ENCODE data around the gene RNF149. TPM values are rescaled to one million over a fixed set of nuclear protein-coding genes. Genes with fewer than 3 reads are reported as not detected.

RNF149 gene
- total RNA-seq, 1 experiment from 2014 or later: 69.0 TPM

- no peak for DNase-seq
- Mint-ChIP-seq H3K9me3 (ENCODE audit: low read depth, unreplicated experiment) (no peaks in the 10 kb centered on the region), H3K27me3 (ENCODE audit: unreplicated experiment) (no peaks in the 10 kb centered on the region), H3K4me1 (ENCODE audit: low read depth, unreplicated experiment) (peaks cover 31% of the 10 kb centered on the region), H3K4me3 (ENCODE audit: low read depth, unreplicated experiment) (no peak overlapping the region), H3K36me3 (ENCODE audit: insufficient read depth, unreplicated experiment) (peaks cover 4% of the 10 kb centered on the region), H3K27ac (ENCODE audit: unreplicated experiment) (no peak overlapping the region)
- TF ChIP-seq, protein P1, sequence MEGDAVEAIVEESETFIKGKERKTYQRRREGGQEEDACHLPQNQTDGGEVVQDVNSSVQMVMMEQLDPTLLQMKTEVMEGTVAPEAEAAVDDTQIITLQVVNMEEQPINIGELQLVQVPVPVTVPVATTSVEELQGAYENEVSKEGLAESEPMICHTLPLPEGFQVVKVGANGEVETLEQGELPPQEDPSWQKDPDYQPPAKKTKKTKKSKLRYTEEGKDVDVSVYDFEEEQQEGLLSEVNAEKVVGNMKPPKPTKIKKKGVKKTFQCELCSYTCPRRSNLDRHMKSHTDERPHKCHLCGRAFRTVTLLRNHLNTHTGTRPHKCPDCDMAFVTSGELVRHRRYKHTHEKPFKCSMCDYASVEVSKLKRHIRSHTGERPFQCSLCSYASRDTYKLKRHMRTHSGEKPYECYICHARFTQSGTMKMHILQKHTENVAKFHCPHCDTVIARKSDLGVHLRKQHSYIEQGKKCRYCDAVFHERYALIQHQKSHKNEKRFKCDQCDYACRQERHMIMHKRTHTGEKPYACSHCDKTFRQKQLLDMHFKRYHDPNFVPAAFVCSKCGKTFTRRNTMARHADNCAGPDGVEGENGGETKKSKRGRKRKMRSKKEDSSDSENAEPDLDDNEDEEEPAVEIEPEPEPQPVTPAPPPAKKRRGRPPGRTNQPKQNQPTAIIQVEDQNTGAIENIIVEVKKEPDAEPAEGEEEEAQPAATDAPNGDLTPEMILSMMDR (IDR thresholded peaks at IDR 0.05; ENCODE audit: unreplicated experiment): no peak
- intact Hi-C loops (cut with micrococcal nuclease; ENCODE audit: unreplicated experiment): loop anchor here (1.0 kb wide), 1 partner anchor 45 kb away; the partner anchor contains the start of gene CREG2
- BruUV-seq (replicated peaks): no TSS peak
- CTCF ChIA-PET: interaction anchor here (0.6 to 1.7 kb wide), 9 partner anchors 12 to 489 kb away, joined by 3 to 16 read pairs (median 3); partner anchors contain the start of gene CREG2
These were observed 34.1 kb upstream of the RNF149 start for GRCh38 chr2:101342625-101343008.

GRCh38 chr2:101341901-101342624 lies 33.6 kb upstream of the RNF149 start:
- DNase-seq: peak; percentile 84
- H3K36me3 Mint-ChIP-seq (ENCODE audit: insufficient read depth, unreplicated experiment): peaks cover 4% of the 10 kb centered on the region
- TF ChIP-seq, protein P1 (IDR thresholded peaks at IDR 0.05; ENCODE audit: unreplicated experiment): peak; percentile 74
- H3K27ac Mint-ChIP-seq (ENCODE audit: unreplicated experiment): no peak overlapping the region
- intact Hi-C loops (cut with micrococcal nuclease; ENCODE audit: unreplicated experiment): loop anchor here (1.0 to 2.0 kb wide), 2 partner anchors 45 to 491 kb away; partner anchors contain the start of gene CREG2
- no peak overlapping the region for H3K4me3 Mint-ChIP-seq (ENCODE audit: low read depth, unreplicated experiment)
- CTCF ChIA-PET: interaction anchor here (0.6 to 1.7 kb wide), 11 partner anchors 11 to 490 kb away, joined by 3 to 16 read pairs (median 3); partner anchors contain the start of gene CREG2
- BruUV-seq (replicated peaks): no TSS peak
- H3K4me1 Mint-ChIP-seq (ENCODE audit: low read depth, unreplicated experiment): peaks cover 34% of the 10 kb centered on the region
- H3K27me3 Mint-ChIP-seq (ENCODE audit: unreplicated experiment): no peaks in the 10 kb centered on the region
- H3K9me3 Mint-ChIP-seq (ENCODE audit: low read depth, unreplicated experiment): no peaks in the 10 kb centered on the region

DNA sequence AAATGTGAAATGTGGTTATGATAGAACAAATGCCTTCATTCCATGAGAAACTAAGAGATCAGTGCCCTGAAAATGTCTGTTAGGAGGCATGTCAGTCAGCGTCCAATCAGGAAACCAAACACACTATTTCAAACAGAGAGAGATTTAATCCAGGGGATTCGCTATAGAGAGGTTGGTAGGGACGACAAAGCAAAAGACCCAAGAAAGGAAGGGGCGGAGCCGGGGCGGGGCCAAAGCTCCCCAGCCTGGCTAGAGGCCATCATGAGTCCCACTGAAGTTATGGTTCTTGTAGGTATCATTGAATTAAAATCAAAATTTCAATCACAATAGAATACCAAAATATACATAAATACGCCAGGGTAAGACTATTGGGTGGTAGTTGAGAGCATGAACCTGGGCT lies 32.9 kb upstream of the RNF149 start:
- TF ChIP-seq, protein P1 (IDR thresholded peaks at IDR 0.05; ENCODE audit: unreplicated experiment): no peak
- no peaks in the 10 kb centered on the region for H3K9me3 Mint-ChIP-seq (ENCODE audit: low read depth, unreplicated experiment)
- H3K4me3 Mint-ChIP-seq (ENCODE audit: low read depth, unreplicated experiment): no peak overlapping the region
- BruUV-seq (replicated peaks): no TSS peak
- CTCF ChIA-PET: interaction anchor here (0.6 to 1.7 kb wide), 11 partner anchors 11 to 543 kb away, joined by 3 to 16 read pairs (median 3); partner anchors contain the start of gene CREG2
- no peaks in the 10 kb centered on the region for H3K27me3 Mint-ChIP-seq (ENCODE audit: unreplicated experiment)
- H3K36me3 Mint-ChIP-seq (ENCODE audit: insufficient read depth, unreplicated experiment): peaks cover 4% of the 10 kb centered on the region
- intact Hi-C loops (cut with micrococcal nuclease; ENCODE audit: unreplicated experiment): loop anchor here (2.0 kb wide), 1 partner anchor 491 kb away; no protein-coding TSS in a partner anchor
- no peak overlapping the region for H3K27ac Mint-ChIP-seq (ENCODE audit: unreplicated experiment)
- no peak for DNase-seq
- peaks cover 34% of the 10 kb centered on the region for H3K4me1 Mint-ChIP-seq (ENCODE audit: low read depth, unreplicated experiment)

DNA sequence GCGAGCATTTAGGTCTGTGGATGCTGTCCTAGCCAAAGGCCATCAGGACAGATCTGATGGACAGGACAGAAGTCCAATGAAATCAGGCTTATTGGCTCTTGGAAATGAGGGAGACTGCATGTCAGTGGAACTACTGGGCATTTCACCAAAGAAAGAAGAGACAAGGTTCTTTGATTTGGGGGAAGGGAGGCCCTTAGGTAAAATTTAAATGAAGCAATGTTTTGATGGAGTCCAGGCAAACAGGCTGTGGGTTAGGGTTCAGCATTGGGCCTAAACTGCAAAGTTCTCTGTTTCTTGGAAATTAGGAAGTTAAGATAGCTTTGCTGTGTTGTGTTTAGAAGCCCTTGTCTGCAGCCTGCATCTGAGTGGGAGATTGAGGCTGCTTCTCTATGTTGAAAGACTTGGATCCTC lies 31.6 kb upstream of the RNF149 start:
- CTCF ChIA-PET: no interaction called here
- no TSS peak for BruUV-seq (replicated peaks)

More for the DNA sequence above, 31.6 kb upstream of the RNF149 start:
- no peak for DNase-seq
- H3K9me3 Mint-ChIP-seq (ENCODE audit: low read depth, unreplicated experiment): no peaks in the 10 kb centered on the region
- no peaks in the 10 kb centered on the region for H3K27me3 Mint-ChIP-seq (ENCODE audit: unreplicated experiment)
- H3K36me3 Mint-ChIP-seq (ENCODE audit: insufficient read depth, unreplicated experiment): peaks cover 4% of the 10 kb centered on the region
- TF ChIP-seq, protein P1 (IDR thresholded peaks at IDR 0.05; ENCODE audit: unreplicated experiment): no peak
- no peak overlapping the region for H3K27ac Mint-ChIP-seq (ENCODE audit: unreplicated experiment)
- intact Hi-C loops (cut with micrococcal nuclease; ENCODE audit: unreplicated experiment): loop anchor here (2.0 kb wide), 1 partner anchor 493 kb away; no protein-coding TSS in a partner anchor
- peaks cover 34% of the 10 kb centered on the region for H3K4me1 Mint-ChIP-seq (ENCODE audit: low read depth, unreplicated experiment)
- no peak overlapping the region for H3K4me3 Mint-ChIP-seq (ENCODE audit: low read depth, unreplicated experiment)

All from Calu3 (cell line).